ENCODE data around the gene NRG3.
"Not testable (repeated sequence)": the region's sequence is repeated elsewhere in the genome, so short reads cannot be mapped to it uniquely, and the experiment has no call there.

Gene NRG3

DNA sequence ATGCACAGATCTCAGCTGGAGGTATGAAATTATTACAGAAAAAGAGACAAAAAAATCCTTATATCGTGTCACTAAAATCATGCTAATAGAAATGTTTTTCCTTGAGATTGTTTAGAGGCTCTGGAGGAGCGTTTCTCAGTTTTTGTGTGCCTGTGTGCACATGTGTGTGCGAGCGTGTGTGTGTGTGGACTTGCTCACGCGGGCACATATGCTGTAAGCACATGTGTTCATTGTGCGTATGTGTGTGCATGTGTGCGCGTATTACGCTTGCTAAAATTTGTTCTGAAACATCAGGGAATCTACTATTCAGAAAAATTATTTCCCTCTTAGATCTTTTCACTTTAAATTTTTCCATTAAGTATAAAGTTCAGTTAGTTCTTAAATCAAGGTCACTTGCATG lies 1111.2 kb downstream of the NRG3 start:
- no peak for DNase-seq (ENCODE audit: low spot score)

GRCh38 chr10:83006479-83006878 lies 1131.5 kb downstream of the NRG3 start:
- DNase-seq (ENCODE audit: low spot score), result not testable (repeated sequence)

DNA sequence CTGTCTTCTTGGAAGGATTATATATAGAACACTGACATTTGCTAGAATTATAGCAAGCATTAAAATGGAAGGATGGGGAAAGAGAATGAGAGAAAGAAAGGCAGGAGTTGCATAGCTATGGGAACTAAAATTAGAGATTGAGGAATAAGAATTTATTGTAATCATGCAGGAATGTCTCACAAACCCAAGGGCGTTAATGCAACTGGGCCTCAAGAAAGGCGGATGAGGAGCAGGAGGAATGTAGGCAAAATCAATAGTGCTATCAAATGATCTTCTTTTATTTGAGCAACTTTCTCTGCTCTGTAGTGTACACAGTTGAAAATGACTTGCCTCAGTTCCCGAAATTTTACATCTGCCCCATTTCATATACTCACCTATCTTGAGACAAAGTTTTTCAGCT lies 1132.5 kb downstream of the NRG3 start:
- DNase-seq (ENCODE audit: low spot score), result no peak

DNA sequence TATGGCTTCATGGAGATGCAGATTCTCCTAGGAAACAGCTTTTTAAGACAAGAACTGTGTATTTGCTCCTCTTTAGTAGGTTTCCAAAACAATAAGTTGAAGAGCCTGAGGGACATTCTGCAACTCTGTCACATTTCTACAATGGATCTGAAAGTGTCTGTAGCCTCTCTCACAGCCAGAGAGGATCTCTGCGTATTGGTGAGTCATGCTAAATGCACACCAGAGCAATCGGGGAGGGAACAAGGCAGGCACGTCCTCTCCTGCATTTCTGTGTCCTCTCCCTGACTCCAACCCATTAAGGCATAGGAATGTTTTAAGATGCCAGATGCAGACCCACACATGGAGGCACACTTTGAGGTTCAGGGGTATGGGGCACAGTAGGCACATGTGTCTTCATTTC lies 1137.9 kb downstream of the NRG3 start:
- DNase-seq (ENCODE audit: low spot score), result no peak

DNA sequence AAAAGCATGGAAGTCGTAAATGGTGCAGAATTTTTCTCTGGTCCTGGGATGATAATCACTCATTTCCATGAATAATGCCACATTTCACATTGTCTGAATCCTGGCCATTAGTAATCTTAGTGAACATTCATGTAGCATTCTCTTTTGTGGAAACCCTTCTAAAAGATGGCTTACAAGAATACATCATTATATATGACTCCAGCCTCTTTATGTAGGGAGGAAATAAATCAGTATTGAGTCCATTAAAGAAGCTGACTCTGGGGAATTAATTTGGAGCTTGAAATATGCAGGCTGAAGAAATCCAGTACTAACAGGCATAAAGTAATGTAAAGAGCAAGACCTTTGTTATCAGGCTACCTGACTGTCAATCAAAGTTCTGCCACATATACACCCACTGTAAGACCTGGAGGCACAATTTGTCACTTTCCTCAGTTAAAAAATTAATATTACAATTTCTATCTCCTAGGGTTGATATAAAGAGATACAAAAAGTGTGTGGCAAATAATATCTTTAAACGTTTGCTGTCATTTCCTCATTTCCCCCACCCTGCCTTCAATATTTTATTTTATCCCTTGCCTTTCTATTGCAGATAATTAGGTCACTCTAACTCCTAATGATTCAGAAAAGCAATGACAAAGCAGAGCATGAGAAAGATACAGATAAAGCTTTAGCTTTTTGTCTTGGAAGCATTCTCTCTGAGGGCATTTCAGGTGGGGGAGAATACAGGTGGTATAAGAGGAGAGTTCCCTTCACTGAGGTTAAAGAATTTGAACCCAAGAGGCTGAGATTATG lies 1142.3 kb downstream of the NRG3 start:
- DNase-seq (ENCODE audit: low spot score), result no peak

GRCh38 chr10:83023662-83024061 lies 1148.7 kb downstream of the NRG3 start:
- no peak for DNase-seq (ENCODE audit: low spot score)

All from cerebellar cortex (tissue), 1 donor.